Trophoblast cell (in vitro differentiated cells and primary cell): Measurements from ENCODE around the gene GLB1L.

Source experiments
- DNase-seq, 2 donors: peaks; one replicate each; pipeline ENCODE4 v3.0.0-alpha.2; 2016
- H2AFZ ChIP-seq: 2 replicates; pipeline ENCODE4 v1.6.1; 2013; ENCODE audit warnings: low read length, moderate library complexity, mild to moderate bottlenecking; ENCODE audit not compliant: insufficient read depth, poor library complexity
- H2AK5ac ChIP-seq: 2 replicates; pipeline ENCODE4 v1.6.1; 2013; ENCODE audit warnings: mild to moderate bottlenecking, low read length
- H2BK120ac ChIP-seq: 2 replicates; pipeline ENCODE4 v1.6.1; 2013; ENCODE audit warnings: low read length, mild to moderate bottlenecking, moderate library complexity; ENCODE audit not compliant: insufficient read depth, poor library complexity
- H2BK12ac ChIP-seq: 2 replicates; pipeline ENCODE4 v1.6.1; 2013; ENCODE audit warnings: mild to moderate bottlenecking, low read length, moderate library complexity
- H2BK5ac ChIP-seq: 2 replicates; pipeline ENCODE4 v1.6.1; 2013; ENCODE audit warnings: low read length, low read depth, moderate library complexity, mild to moderate bottlenecking; ENCODE audit not compliant: poor library complexity
- H3K14ac ChIP-seq: 2 replicates; pipeline ENCODE4 v1.6.1; 2013; ENCODE audit warnings: mild to moderate bottlenecking, low read length
- H3K18ac ChIP-seq: 2 replicates; pipeline ENCODE4 v1.6.1; 2013; ENCODE audit warnings: mild to moderate bottlenecking, low read length
- H3K23ac ChIP-seq: 2 replicates; pipeline ENCODE4 v1.6.1; 2013; ENCODE audit warnings: low read length
- H3K27ac ChIP-seq: 2 replicates; pipeline ENCODE4 v1.5.1; 2013; ENCODE audit warnings: low read depth, mild to moderate bottlenecking, inconsistent platforms, low read length, moderate library complexity
- H3K27me3 ChIP-seq: 2 replicates; pipeline ENCODE4 v1.6.1; 2013; ENCODE audit warnings: inconsistent platforms, mild to moderate bottlenecking, low read length, moderate library complexity; ENCODE audit not compliant: insufficient read depth
- H3K36me3 ChIP-seq, 2 experiments: 1 replicate in 1 of 2; 2 replicates in 1 of 2; pipeline ENCODE4 v1.6.1; 2013; ENCODE audit warnings: low read length in 2 of 2, mild to moderate bottlenecking in 2 of 2, moderate library complexity in 1 of 2; ENCODE audit not compliant: insufficient read depth in 2 of 2, control insufficient read depth in 1 of 2
- H3K4ac ChIP-seq: 2 replicates; pipeline ENCODE4 v1.6.1; 2013; ENCODE audit warnings: low read depth, mild to moderate bottlenecking, low read length, moderate library complexity
- H3K4me1 ChIP-seq, 2 experiments: 1 replicate in 1 of 2; 2 replicates in 1 of 2; pipeline ENCODE4 v1.6.1; 2013; ENCODE audit warnings: low read length in 2 of 2, mild to moderate bottlenecking in 2 of 2, moderate library complexity in 1 of 2; ENCODE audit not compliant: insufficient read depth in 2 of 2, control insufficient read depth in 1 of 2
- H3K4me2 ChIP-seq: 2 replicates; pipeline ENCODE4 v1.6.1; 2013; ENCODE audit warnings: inconsistent platforms, mild to moderate bottlenecking, low read length, moderate library complexity
- H3K4me3 ChIP-seq: 2 replicates; pipeline ENCODE4 v1.5.1; 2013; ENCODE audit warnings: mild to moderate bottlenecking, low read depth, low read length, inconsistent platforms
- H3K79me1 ChIP-seq: one replicate; pipeline ENCODE4 v1.6.1; 2013; ENCODE audit warnings: low read length
- H3K79me2 ChIP-seq: 2 replicates; pipeline ENCODE4 v1.6.1; 2013; ENCODE audit warnings: low read length, mild to moderate bottlenecking; ENCODE audit not compliant: control insufficient read depth, insufficient read depth, poor library complexity
- H3K9ac ChIP-seq: 2 replicates; pipeline ENCODE4 v1.6.1; 2013; ENCODE audit warnings: mild to moderate bottlenecking, low read length
- H3K9me3 ChIP-seq: 2 replicates; pipeline ENCODE4 v1.6.1; 2013; ENCODE audit warnings: low read depth, mild to moderate bottlenecking, control low read depth, inconsistent platforms, low read length; ENCODE audit not compliant: insufficient read depth
- H4K12ac ChIP-seq: 2 replicates; pipeline ENCODE4 v1.6.1; 2013; ENCODE audit warnings: low read depth, mild to moderate bottlenecking, low read length, moderate library complexity
- H4K8ac ChIP-seq: 2 replicates; pipeline ENCODE4 v1.6.1; 2013; ENCODE audit warnings: low read depth, mild to moderate bottlenecking, low read length, moderate library complexity
- H4K91ac ChIP-seq: one replicate; pipeline ENCODE4 v1.6.1; 2013; ENCODE audit warnings: low read depth, mild to moderate bottlenecking, low read length, moderate library complexity
- WGBS: extraction: QIAGEN DNeasy Blood & Tissue Kit; methylation state at CpG from one replicate; pipeline ENCODE4 v1.1.7; 2013; ENCODE audit warnings: missing lambda C conversion rate; ENCODE audit not compliant: insufficient read length, insufficient coverage; ENCODE audit errors: extremely low coverage; 5-methylcytosine and 5-hydroxymethylcytosine counted together

The GLB1L gene

DNA sequence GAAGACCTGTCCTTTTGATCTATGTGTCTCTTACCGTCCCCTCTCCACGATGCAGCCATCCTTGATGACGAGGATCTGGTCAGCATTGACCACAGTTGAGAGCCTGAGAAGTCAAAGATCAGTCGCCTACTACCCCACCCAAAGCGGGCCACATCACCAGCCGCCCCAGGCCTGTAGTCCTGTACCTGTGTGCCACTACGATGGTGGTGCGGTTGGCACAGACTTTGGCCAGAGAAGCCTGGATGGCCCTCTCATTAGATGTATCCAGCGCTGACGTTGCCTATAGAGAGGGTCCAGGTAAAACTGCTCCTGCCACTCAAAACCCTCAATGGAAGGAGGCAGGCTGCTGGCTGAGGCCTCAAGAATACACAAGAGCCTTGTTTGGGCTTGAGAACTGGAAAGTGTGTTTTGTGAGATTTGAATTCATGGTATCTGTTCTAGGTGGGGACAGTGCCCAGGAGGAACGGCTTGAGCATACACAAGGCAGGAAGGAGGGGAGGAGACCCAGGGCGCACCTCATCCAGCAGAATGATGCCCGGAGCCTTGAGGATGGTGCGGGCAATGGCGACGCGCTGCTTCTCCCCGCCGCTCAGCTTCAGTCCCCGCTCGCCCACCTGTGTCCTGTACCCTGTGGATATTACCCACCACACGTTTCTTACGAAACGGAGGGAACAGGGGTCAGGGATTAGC, 34.9 kb downstream of the GLB1L start:
- Histone ChIP-seq H2BK120ac (no peak overlapping the region), H3K23ac (no peak overlapping the region), H3K4ac (no peak overlapping the region), H2AFZ (no peak overlapping the region), H3K18ac (no peak overlapping the region), H3K27me3 (no peaks in the 10 kb centered on the region), H3K4me1 (peaks cover 2 to 4% of the 10 kb centered on the region in 2 experiments), H2AK5ac (no peak overlapping the region), H3K4me3 (no peak overlapping the region), H3K79me1 (peaks cover 5% of the 10 kb centered on the region), H3K9ac (no peak overlapping the region), H2BK5ac (no peak overlapping the region), H3K27ac (no peak overlapping the region), H4K91ac (no peak overlapping the region), H3K14ac (no peak overlapping the region), H3K4me2 (no peak overlapping the region), H3K36me3 (peaks cover 56 to 63% of the 10 kb centered on the region in 2 experiments), H2BK12ac (no peak overlapping the region), H4K12ac (no peak overlapping the region), H3K9me3 (no peaks in the 10 kb centered on the region), H3K79me2 (peaks cover 5% of the 10 kb centered on the region), H4K8ac (no peak overlapping the region)
- no peak for DNase-seq
- no CpG with 5 or more reads among the region's 24 CpGs for WGBS

DNA sequence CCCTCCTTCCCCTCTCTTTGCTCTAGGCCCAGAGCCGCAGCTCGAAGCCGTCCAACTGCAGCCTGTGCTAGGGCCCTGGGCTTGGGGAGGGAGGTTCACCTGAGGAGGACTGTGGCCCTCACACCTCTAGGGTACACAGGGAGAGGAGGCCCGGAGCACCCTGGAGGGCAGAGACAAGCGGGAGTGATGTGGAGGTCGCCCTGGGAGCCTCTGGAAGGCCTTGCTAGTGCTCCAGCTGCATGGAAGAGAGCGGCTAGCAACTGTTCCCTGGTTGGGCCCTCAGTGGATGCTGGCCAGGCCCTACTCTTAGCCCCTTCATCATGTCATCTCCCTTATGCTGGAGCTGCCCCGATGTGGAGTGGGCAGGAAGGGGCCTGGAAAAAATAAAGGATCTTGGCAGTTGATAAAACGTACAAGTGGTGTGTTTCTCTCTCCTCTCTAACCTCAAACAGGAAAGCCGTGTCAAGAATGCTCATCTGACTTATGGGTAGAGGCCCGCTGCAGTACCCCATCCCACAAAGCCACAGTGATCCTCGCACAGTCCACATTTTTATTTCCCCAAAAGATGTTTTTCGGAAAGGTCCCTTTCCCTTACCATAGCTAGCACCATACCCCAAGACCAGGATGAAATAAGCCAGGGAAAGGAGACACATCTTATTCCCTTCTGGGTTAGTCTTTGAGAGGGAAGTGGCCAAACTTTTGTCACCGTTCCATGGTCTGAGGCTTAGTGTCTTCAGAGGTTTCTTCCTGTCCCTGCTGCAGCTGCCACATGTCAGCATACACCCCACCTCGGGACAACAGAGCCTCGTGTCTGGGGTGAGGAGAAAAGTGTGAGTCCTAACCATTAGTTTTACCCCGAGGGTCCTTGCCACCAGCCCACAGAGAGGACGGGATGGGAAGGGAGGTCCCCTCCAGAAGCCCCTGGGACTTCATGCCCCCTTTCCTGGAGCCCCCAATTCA, 35.7 kb downstream of the GLB1L start:
- Histone ChIP-seq H3K9me3 (no peaks in the 10 kb centered on the region), H2AFZ (no peak overlapping the region), H2BK12ac (no peak overlapping the region), H3K4me2 (no peak overlapping the region), H3K9ac (no peak overlapping the region), H3K36me3 (peaks cover 52 to 58% of the 10 kb centered on the region in 2 experiments), H4K91ac (no peak overlapping the region), H3K79me2 (peaks cover 5% of the 10 kb centered on the region), H3K27ac (no peak overlapping the region), H3K14ac (no peak overlapping the region), H2BK5ac (no peak overlapping the region), H3K18ac (no peak overlapping the region), H3K4me1 (peaks cover 2 to 4% of the 10 kb centered on the region in 2 experiments), H3K4ac (no peak overlapping the region), H3K27me3 (no peaks in the 10 kb centered on the region), H4K8ac (no peak overlapping the region), H3K23ac (no peak overlapping the region), H3K79me1 (peaks cover 5% of the 10 kb centered on the region), H2BK120ac (no peak overlapping the region), H3K4me3 (no peak overlapping the region), H4K12ac (no peak overlapping the region), H2AK5ac (no peak overlapping the region)
- DNase-seq, result no peak
- no CpG with 5 or more reads among the region's 18 CpGs for WGBS

GRCh38 chr2:219207884-219208740, 37.1 kb downstream of the GLB1L start:
- Histone ChIP-seq H3K4me1 (peaks cover 2 to 4% of the 10 kb centered on the region in 2 experiments), H2AFZ (no peak overlapping the region), H4K8ac (no peak overlapping the region), H2AK5ac (no peak overlapping the region), H4K91ac (no peak overlapping the region), H3K18ac (no peak overlapping the region), H2BK120ac (no peak overlapping the region), H3K79me1 (peaks cover 5% of the 10 kb centered on the region), H3K4me2 (no peak overlapping the region), H4K12ac (no peak overlapping the region), H3K4ac (no peak overlapping the region), H3K23ac (no peak overlapping the region), H3K4me3 (no peak overlapping the region), H2BK5ac (no peak overlapping the region), H3K9me3 (no peaks in the 10 kb centered on the region), H3K9ac (no peak overlapping the region), H3K36me3 (peaks cover 39 to 44% of the 10 kb centered on the region in 2 experiments), H3K27me3 (no peaks in the 10 kb centered on the region), H3K14ac (no peak overlapping the region), H2BK12ac (no peak overlapping the region), H3K79me2 (peaks cover 5% of the 10 kb centered on the region), H3K27ac (no peak overlapping the region)
- no CpG with 5 or more reads among the region's 17 CpGs for WGBS
- no peak for DNase-seq
